Measurements from ENCODE around the gene KLF12. TPM values are rescaled to one million over a fixed set of nuclear protein-coding genes. Genes with fewer than 3 reads are reported as not detected.

The KLF12 gene
- total and polyA plus RNA-seq, 2 donors (not counting 1 experiment from before 2014, with no cell fraction given): 11.4 to 18.2 TPM

GRCh38 chr13:74129500-74130191 lies 4.6 kb downstream of the KLF12 start:
- Histone ChIP-seq H2AFZ (ENCODE audit: low read length) (no peak overlapping the region), H3K27me3 (ENCODE audit: control insufficient read depth, insufficient read depth, low read length) (no peaks in the 10 kb centered on the region), H3K4me2 (ENCODE audit: extremely low read depth, insufficient read depth, low read length) (peak overlapping the region; percentile 67), H3K9ac (ENCODE audit: insufficient read depth, low read length) (no peak overlapping the region), H3K9me3 (ENCODE audit: control insufficient read depth, insufficient read depth, low read depth, low read length) (no peaks in the 10 kb centered on the region), H4K20me1 (ENCODE audit: control insufficient read depth, extremely low read depth, insufficient read depth, low read length) (no peaks in the 10 kb centered on the region), H3K79me2 (ENCODE audit: control insufficient read depth, insufficient read depth, low read length) (peaks cover 78% of the 10 kb centered on the region), H3K4me3 (replicated peaks in 1 of 4; ENCODE audit: control extremely low read depth in 1 of 4, insufficient read depth in 1 of 4, low read depth in 3 of 4, low read length in 4 of 4) (no peak overlapping the region), H3K36me3 (ENCODE audit: control insufficient read depth, insufficient read depth, low read length) (no peaks in the 10 kb centered on the region), H3K27ac (ENCODE audit: insufficient read depth, low read length) (peak overlapping the region; percentile 33), H3K4me1 (ENCODE audit: control insufficient read depth, extremely low read depth, insufficient read depth, low read length) (peaks cover 23% of the 10 kb centered on the region)
- DNase-seq (ENCODE audit: low read depth in 2 of 2): peak; percentile 27 to 67
- TF ChIP-seq, protein P1, sequence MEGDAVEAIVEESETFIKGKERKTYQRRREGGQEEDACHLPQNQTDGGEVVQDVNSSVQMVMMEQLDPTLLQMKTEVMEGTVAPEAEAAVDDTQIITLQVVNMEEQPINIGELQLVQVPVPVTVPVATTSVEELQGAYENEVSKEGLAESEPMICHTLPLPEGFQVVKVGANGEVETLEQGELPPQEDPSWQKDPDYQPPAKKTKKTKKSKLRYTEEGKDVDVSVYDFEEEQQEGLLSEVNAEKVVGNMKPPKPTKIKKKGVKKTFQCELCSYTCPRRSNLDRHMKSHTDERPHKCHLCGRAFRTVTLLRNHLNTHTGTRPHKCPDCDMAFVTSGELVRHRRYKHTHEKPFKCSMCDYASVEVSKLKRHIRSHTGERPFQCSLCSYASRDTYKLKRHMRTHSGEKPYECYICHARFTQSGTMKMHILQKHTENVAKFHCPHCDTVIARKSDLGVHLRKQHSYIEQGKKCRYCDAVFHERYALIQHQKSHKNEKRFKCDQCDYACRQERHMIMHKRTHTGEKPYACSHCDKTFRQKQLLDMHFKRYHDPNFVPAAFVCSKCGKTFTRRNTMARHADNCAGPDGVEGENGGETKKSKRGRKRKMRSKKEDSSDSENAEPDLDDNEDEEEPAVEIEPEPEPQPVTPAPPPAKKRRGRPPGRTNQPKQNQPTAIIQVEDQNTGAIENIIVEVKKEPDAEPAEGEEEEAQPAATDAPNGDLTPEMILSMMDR (conservative IDR thresholded peaks at IDR 0.05 in 1 of 2, IDR thresholded peaks at IDR 0.05 in 1 of 2; ENCODE audit: low read depth in 1 of 2, low read length in 2 of 2): no peak
- TF ChIP-seq EZH2 (IDR thresholded peaks at IDR 0.05; ENCODE audit: low read length, missing control alignments): no peak

- H3K27ac ChIP-seq (ENCODE audit: insufficient read depth, low read length): peak overlapping the region; percentile 39
- H3K9ac ChIP-seq (ENCODE audit: insufficient read depth, low read length): no peak overlapping the region
Observed at GRCh38 chr13:74128156-74128767, 5.9 kb downstream of the KLF12 start.

GRCh38 chr13:74118328-74118727 lies 15.9 kb downstream of the KLF12 start:
- Histone ChIP-seq H3K4me2 (ENCODE audit: extremely low read depth, insufficient read depth, low read length) (no peak overlapping the region), H3K4me1 (ENCODE audit: control insufficient read depth, extremely low read depth, insufficient read depth, low read length) (peaks cover 9% of the 10 kb centered on the region), H3K27me3 (ENCODE audit: control insufficient read depth, insufficient read depth, low read length) (no peaks in the 10 kb centered on the region), H3K27ac (ENCODE audit: insufficient read depth, low read length) (no peak overlapping the region), H3K79me2 (ENCODE audit: control insufficient read depth, insufficient read depth, low read length) (peaks cover 43% of the 10 kb centered on the region), H4K20me1 (ENCODE audit: control insufficient read depth, extremely low read depth, insufficient read depth, low read length) (no peaks in the 10 kb centered on the region), H3K9ac (ENCODE audit: insufficient read depth, low read length) (no peak overlapping the region), H3K9me3 (ENCODE audit: control insufficient read depth, insufficient read depth, low read depth, low read length) (no peaks in the 10 kb centered on the region), H3K36me3 (ENCODE audit: control insufficient read depth, insufficient read depth, low read length) (no peaks in the 10 kb centered on the region), H2AFZ (ENCODE audit: low read length) (no peak overlapping the region), H3K4me3 (replicated peaks in 1 of 4; ENCODE audit: control extremely low read depth in 1 of 4, insufficient read depth in 1 of 4, low read depth in 3 of 4, low read length in 4 of 4) (no peak overlapping the region)
- TF ChIP-seq EZH2 (IDR thresholded peaks at IDR 0.05; ENCODE audit: low read length, missing control alignments): no peak
- TF ChIP-seq, protein P1 (conservative IDR thresholded peaks at IDR 0.05 in 1 of 2, IDR thresholded peaks at IDR 0.05 in 1 of 2; ENCODE audit: low read depth in 1 of 2, low read length in 2 of 2): no peak
- no peak for DNase-seq (ENCODE audit: low read depth in 2 of 2)

More at GRCh38 chr13:74128156-74128767, 5.9 kb downstream of the KLF12 start:
- Histone ChIP-seq H2AFZ (ENCODE audit: low read length) (no peak overlapping the region), H3K4me3 (replicated peaks in 1 of 4; ENCODE audit: control extremely low read depth in 1 of 4, insufficient read depth in 1 of 4, low read depth in 3 of 4, low read length in 4 of 4) (no peak overlapping the region), H3K79me2 (ENCODE audit: control insufficient read depth, insufficient read depth, low read length) (peaks cover 82% of the 10 kb centered on the region), H3K4me1 (ENCODE audit: control insufficient read depth, extremely low read depth, insufficient read depth, low read length) (peaks cover 23% of the 10 kb centered on the region), H3K9me3 (ENCODE audit: control insufficient read depth, insufficient read depth, low read depth, low read length) (no peaks in the 10 kb centered on the region), H3K27me3 (ENCODE audit: control insufficient read depth, insufficient read depth, low read length) (no peaks in the 10 kb centered on the region), H3K4me2 (ENCODE audit: extremely low read depth, insufficient read depth, low read length) (peak overlapping the region; percentile 76), H4K20me1 (ENCODE audit: control insufficient read depth, extremely low read depth, insufficient read depth, low read length) (no peaks in the 10 kb centered on the region), H3K36me3 (ENCODE audit: control insufficient read depth, insufficient read depth, low read length) (no peaks in the 10 kb centered on the region)
- peak in 1 of 2 donors; percentile 90 for DNase-seq (ENCODE audit: low read depth in 2 of 2)
- no peak for TF ChIP-seq EZH2 (IDR thresholded peaks at IDR 0.05; ENCODE audit: low read length, missing control alignments)
- TF ChIP-seq, protein P1 (conservative IDR thresholded peaks at IDR 0.05 in 1 of 2, IDR thresholded peaks at IDR 0.05 in 1 of 2; ENCODE audit: low read depth in 1 of 2, low read length in 2 of 2): no peak
